ENCODE results near the gene ANKRD49.
"Not testable (repeated sequence)": the region's sequence is repeated elsewhere in the genome, so short reads cannot be mapped to it uniquely, and the experiment has no call there.

Gene ANKRD49, protein sequence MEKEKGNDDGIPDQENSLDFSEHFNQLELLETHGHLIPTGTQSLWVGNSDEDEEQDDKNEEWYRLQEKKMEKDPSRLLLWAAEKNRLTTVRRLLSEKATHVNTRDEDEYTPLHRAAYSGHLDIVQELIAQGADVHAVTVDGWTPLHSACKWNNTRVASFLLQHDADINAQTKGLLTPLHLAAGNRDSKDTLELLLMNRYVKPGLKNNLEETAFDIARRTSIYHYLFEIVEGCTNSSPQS

GRCh38 chr11:94493281-94494125 is at the start of gene ANKRD49, which contains the start of gene MRE11:
Gene ANKRD49, plus strand, starts transcription at chr11:94493984. Its CDS starts 2,710 bp downstream, at chr11:94496694.
Gene MRE11, minus strand, starts transcription at chr11:94493844. Its CDS starts 1,043 bp downstream, at chr11:94492801.
- DNase-seq (ENCODE audit: low spot score): peak; percentile 99

DNA sequence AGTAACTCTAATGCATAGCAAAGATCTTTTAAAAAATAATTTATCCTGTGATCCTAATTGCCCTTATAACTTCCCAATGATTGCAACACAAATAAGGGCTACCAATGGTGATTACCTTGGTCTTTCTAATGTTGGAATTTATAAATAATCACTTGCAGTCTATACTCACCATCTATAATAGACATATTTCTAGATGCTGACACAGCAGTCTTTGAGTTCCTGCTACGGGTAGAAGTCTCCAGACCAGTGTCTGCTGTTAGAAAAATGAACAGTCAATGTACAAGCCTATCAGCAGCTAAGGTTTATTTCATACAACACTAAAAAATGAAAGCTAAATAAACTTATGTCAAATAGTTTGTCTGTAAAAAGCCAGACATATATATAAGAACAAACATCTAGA is 48.1 kb upstream of the ANKRD49 start:
- DNase-seq (ENCODE audit: low spot score): no peak

GRCh38 chr11:94447149-94447548 is 46.6 kb upstream of the ANKRD49 start:
- no peak for DNase-seq (ENCODE audit: low spot score)

GRCh38 chr11:94449029-94449428 is 44.8 kb upstream of the ANKRD49 start:
- DNase-seq (ENCODE audit: low spot score): no peak

- no peak for DNase-seq (ENCODE audit: low spot score)
These were observed 44.3 kb upstream of the ANKRD49 start for GRCh38 chr11:94449437-94449836.

GRCh38 chr11:94450048-94450447 is 43.7 kb upstream of the ANKRD49 start:
- DNase-seq (ENCODE audit: low spot score): no peak

- no peak for DNase-seq (ENCODE audit: low spot score)
These were observed 40.8 kb upstream of the ANKRD49 start for GRCh38 chr11:94452988-94453387.

DNA sequence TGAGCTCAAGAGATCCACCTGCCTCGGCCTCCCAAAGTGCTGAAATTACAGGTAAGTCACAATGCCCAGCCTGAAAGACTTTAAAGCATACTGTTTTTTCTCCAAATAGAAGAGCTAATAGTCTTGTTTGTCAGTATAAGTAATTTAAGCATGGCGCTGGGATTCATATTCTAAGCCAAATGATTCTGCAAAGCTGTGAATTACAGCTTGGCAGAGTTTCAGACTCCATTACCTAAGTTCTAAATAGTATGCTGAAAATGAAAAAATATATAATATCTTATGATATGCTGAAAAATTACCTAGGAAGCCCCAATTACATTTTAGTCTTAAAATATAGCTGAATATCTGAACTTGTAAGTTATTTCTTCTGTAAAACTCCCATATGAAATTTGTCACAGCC is 39.5 kb upstream of the ANKRD49 start:
- DNase-seq (ENCODE audit: low spot score): no peak

DNA sequence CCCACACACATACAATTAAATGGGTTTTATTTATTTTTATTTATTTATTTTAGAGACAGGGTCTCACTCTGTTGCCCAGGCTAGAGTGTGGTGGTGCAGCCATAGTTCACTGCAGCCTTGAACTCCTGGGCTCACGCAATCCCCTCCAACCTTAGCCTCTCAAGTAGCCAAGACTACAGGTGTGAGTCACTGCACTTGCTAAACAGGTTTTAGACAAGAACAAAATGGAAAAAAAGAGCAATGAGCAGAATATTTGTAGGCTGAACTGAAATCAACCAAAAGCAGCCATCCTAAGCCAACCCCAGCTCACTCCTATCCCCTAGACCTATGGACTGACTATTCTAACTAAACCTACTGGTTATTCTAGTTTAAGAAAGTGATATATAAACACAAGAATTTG is 37.9 kb upstream of the ANKRD49 start:
- DNase-seq (ENCODE audit: low spot score): no peak

GRCh38 chr11:94457118-94458029 is 36.4 kb upstream of the ANKRD49 start:
- no peak for DNase-seq (ENCODE audit: low spot score)

- no peak for DNase-seq (ENCODE audit: low spot score)
These were observed 34.2 kb upstream of the ANKRD49 start for GRCh38 chr11:94459576-94459975.

DNA sequence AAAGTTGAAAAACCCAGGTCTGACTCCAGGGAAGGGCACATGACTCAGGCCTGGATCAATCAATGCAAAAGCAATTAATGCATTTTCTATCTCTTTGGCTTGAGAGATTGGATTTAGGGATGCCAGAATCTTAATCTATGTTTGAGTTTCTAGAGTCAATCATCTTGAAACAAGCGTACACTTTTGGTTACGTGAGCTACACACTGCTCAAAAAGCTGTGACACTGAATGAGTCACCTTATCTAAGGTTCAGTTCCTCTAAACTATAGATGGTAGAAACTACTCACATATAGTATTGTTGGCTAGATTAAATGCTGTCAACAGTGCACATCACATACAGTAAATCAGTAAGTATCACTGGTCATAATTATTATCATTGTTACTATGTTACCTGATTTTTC is 24.4 kb upstream of the ANKRD49 start:
- no peak for DNase-seq (ENCODE audit: low spot score)

- DNase-seq (ENCODE audit: low spot score): peak; percentile 13
These were observed 20.6 kb upstream of the ANKRD49 start for GRCh38 chr11:94472916-94473799.

DNA sequence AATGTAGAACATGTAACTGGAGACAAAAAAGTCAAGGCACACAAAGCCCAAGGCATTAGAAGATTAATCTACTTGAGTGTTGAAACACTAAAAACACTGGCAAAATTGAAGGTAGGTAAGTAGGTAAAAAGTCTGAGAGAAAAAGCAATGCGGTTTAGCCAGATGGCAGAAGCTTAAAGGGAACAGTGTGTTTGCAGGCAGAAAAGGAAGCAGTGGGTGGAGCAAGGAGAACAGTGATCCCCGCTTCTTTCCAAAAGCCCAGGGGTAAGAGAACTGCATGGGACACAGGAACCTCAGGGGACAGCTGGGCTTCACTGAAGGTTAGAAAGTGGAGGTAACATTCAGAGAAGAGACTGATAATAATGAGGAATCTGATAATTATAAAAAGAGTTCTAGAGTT is 16.2 kb upstream of the ANKRD49 start:
- DNase-seq (ENCODE audit: low spot score): no peak

DNA sequence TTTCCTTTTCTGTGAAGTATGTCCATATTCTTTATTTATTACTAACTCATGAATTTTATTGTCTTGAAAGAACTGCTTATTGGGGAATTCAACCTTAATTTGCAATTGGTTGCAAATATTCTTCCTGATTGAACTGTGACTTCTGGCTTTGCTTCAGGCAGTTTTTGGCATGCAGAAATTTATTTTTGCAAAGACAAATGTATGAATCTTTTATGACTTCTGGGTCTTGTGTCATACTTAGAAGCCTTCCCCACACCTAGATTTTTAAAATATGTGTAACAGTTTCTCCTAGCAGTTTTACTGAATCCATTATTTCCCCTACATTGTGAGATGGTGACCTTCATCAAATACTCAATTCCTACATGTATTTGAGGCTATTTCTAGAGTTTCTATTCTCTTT is 12.4 kb upstream of the ANKRD49 start:
- DNase-seq (ENCODE audit: low spot score): no peak

- no peak for DNase-seq (ENCODE audit: low spot score)
These were observed 7.7 kb upstream of the ANKRD49 start for GRCh38 chr11:94486068-94486467.

- DNase-seq (ENCODE audit: low spot score): no peak
These were observed 419 bp downstream of the ANKRD49 start for GRCh38 chr11:94494126-94494680.

GRCh38 chr11:94500181-94500580 is 6.4 kb downstream of the ANKRD49 start:
- DNase-seq (ENCODE audit: low spot score): no peak

- DNase-seq (ENCODE audit: low spot score): no peak
These were observed 7.7 kb downstream of the ANKRD49 start for GRCh38 chr11:94501522-94501921.

DNA sequence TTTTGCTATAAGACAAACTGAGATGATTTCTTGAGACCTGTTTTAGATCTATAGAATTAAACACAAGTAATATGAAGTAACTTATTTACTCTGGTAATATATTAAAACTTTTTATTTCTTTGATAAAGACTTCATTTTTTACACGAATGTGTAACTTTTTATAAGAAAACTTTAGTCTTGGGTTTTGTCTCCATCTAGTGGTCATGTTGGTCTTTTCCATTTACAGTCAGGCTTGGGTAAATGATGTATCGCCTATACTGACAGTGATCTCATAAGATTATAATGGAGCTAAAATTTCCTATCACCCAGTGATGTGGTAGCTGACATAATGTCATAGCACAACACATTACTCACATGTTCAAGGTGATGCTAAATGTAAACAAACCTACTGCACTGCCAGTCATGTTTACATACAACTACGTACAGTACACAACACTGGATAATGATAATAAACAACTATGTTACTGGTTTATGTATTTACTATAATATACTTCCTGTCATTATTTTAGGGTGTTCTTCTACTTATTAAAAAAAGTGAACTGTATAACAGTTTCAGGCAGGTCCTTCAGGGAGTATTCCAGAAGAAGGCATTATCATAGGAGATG is 11.0 kb downstream of the ANKRD49 start:
- DNase-seq (ENCODE audit: low spot score): peak; percentile 77

DNA sequence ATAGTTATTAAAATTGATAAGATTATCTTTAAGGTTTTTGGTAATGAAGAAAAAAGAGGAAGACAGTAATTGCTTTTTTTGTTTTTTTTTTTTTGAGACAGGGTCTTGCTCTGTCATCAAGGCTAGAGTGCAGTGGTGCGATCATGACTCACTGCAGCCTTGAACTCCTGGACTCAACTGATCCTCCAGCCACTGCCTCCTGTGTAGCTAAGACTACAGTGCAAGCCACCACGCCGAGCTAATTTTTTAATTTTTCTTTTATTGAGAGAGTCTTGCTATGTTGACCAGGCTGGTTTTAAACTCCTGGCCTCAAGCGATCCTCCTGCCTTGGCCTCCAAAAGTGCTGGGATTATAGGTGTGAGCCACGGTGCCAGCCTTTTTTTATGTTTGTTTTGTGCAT is 12.7 kb downstream of the ANKRD49 start:
- not testable (repeated sequence) for DNase-seq (ENCODE audit: low spot score)
